GM19238 (cell line): ENCODE measurements around the gene SMIM45.
"Not testable (repeated sequence)": the region's sequence is repeated elsewhere in the genome, so short reads cannot be mapped to it uniquely, and the experiment has no call there.

ENCODE experiments used
- DNase-seq: peaks from one replicate; pipeline ENCODE4 v3.0.0; 2011; ENCODE audit warnings: low spot score; ENCODE audit not compliant: insufficient read length

Gene SMIM45

DNA sequence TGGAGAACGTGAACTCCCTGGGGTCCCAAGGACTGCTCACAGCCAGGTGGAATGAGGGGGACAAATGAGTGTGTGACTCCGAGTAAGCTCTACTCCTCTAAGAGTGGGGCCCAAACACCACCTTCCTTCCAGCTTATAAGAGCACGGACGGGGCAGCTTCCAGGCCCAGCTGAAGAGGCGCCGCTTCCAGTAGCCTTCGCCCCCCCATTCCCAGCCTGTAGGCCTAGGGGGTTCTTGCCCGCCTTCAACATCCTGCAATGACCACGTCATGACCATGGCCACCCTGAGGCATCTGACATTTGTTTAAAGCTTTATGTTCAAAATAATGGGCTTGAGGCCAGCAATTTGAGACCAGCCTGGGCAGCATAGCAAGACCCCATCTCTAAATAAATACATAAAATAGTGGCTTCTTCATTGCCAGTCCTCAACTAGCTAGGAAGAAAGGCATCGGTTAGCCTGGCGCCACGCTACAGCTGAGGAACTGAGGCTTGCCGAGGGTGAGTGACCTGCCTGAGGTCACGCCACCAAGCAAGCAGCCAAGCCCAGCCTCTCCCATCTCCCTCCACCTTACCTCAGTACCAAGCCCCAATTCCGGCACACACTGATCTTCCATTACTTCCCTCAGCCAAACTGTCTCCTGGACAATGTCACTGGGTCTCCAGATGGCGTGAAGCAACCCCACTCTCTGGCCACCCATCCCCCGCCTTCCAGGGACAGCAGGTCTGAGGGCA lies 17.5 kb upstream of the SMIM45 start:
- DNase-seq = no peak

DNA sequence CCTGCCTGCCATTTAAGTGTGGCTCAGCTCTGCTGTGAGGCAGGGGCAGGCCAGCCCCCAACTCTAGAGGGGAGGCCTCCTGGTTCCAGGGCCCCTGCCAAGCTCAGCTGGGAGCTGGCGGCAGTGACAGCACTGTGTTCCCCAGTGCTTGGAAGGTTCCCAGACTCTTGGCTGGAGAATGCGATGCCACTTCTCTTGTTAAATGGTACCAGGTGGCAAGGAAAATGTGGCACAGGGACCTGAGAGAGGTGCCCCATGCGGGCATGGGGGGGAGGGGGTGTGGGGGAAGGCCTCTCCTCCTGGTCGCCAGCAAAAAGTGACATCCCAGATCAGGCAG lies 17.0 kb upstream of the SMIM45 start:
- DNase-seq = no peak

DNA sequence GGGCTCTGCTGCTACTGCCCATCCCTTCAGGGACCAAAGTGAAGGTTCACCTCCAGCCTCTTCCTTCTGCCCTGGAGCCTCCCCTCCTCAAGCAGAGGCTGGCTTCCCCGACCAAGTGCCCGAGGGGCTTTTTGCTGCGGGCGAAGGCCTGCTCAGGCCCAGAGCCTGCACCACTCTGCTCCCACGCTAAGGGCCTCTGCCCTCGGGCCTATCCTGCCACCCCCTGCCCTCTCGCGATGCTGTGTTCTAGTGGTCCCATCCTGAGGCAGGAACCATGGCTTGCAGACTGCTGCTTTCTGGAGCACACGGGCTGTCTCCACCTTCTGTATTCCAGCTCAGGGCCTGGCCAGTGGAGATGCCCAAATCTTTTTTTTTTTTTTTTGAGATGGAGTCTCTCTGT lies 16.4 kb upstream of the SMIM45 start:
- DNase-seq = no peak

DNA sequence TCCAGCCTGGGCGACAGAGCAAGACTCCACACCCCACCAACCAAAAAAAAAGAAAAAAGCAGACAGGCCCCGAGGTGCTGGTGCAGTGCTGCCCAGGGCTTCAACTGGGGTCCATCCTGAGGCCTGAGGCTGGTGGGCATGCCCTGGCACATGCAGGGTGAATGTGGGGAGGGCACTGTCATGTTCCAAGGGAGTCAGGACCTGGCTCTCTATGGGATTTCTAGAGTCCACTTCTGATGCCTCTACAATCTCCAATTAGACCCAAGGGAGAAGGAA lies 15.1 kb upstream of the SMIM45 start:
- no peak for DNase-seq

DNA sequence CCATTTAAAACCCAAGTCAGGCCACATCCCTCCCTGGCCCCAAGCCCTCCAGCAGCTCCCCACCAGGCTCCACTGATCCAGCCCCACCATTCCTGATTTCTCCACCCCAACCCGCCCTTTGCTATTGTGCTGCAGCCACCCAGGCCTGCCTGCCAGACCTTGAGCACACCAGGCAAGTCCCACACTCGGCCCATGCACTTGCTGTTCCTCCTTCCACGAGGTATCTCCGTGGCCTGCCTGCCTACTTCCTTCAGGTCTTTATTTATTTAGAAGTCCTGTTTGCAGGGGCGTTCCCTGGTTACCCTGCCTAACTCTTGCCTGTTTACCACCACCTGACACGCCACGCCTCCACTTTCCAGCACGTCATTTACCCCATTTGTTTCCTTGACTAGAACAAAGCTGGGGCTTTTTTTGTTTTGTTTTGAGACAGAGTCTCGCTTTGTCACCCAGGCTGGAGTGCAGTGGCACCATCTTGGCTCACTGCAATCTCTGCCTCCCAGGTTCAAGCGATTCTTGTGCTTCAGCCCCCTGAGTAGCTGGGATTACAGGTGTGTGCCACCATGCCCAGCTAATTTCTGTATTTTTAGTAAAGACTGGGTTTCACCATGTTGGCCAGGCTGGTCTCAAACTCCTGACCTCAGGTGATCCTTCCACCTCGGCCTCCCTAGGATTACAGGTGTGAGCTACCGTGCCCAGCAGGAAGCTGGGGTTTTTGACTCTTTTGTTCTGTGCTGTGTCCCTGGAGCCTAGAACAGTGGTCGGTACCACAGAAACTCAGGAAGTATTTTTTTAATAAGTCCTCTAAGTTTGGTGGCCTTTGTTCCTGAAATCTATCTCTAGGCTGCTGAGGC lies 11.7 kb upstream of the SMIM45 start:
- peak; percentile 68 for DNase-seq

DNA sequence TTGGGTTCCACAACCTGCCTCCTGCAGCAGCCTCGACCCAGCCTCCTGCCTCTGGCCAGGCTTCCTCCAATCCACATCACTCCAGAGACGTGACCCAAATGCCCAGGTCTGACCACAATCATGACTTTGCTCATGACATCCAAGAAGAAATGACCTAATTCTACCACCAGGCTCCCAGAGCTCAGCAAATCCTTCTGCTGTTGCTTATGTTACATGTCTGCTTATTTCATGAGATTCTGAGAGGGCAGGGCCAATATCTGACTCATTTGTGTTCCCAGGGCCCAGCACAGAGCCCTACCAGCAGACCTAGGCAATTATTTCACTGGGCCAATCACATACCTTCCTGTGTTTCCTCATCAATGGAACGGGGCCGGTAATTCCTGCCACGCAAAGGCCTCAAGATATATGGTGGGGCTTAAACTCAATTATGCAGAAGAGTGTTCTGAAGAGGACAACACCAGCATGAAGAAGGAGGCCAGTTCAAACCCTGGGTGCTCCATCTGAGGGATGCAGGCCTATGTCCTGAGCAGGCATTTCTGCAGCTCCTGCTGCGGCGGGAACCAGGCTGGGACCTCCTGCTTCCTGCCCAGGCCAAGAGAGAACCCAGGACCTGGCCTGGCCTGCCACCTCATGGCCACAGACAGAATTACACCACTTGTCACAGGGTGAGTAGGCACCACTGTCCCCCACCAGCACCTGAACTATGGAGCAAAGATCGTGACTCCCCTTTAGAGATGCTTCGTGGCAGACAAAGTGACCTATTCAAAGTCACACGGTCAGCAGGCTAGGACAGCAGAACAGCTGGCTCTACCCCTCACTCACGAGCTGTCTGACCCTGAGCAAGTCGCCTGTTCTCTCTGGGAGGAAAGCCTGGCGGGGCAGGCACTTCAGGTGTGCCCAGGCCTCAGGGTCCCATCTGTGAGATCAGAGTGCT lies 10.9 kb upstream of the SMIM45 start:
- peak; percentile 69 for DNase-seq

DNA sequence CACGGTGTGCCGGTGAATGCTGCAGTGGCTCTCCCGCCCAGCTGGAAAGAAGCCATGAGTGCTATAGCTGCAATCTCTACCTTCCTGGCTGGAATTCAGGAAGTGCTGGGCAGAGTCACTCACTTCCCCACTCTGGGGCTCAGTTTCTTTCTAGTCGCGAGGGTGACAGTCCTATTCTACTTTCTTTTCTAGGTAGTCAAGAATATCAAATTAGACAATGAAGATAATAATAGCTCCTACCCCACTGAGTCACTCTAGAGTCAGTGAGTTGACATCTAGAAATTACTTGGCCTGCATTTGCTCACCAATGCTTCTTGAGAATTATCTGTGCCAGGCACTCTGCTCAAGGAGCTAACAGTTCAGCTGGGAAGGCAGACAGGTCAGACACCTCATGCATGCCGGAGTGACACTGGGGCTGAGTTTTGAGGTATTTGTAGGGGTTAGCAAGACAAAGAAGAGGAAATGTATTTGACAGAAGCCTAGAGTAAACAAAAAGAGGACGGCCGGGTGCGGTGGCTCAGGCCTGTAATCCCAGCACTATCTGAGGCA lies 8.2 kb upstream of the SMIM45 start:
- DNase-seq = no peak

DNA sequence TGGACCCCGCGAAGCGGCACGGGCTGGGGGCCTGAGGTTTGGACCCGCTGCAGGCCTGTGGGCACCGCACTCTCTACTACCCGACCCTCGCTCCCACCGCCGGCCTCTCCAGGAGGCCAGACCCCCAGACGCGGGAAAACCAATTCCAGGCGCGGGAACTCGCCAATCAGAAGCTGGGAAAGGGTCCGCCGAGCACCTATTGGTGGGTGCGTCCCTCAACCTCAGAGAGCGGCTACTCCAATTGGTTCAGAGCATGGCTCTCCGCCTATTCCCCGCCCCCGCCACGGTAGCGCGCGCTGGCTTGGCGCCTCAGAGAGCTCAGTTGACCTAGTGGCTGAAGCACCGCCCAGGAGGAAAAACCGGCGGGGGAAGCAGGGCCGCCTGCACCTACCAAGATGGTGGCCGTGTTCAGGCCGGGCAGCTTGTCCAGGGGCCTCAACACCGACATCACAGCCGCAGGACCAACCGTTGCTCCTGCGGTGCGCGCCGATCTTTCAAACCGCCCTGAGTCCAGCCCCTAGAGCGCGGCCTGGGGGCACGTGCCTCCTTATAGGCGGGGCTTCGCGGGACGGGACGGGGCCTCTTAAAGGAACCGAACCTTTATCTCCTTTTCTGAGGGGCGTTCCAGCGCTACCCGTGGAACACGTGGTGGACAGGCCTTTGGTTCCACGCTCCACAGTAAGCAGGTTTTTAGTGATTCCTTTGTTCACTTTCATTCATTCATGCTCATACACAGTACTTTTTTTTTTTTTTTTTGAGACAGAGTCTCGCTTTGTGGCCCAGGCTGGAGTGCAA lies 5.1 kb upstream of the SMIM45 start, which contains the start of gene CENPM:
Gene CENPM (minus strand): TSS at position 524 of the 795 bp plus-strand sequence. CDS start 76 bp downstream, at position 448.
- DNase-seq = peak; percentile 69

DNA sequence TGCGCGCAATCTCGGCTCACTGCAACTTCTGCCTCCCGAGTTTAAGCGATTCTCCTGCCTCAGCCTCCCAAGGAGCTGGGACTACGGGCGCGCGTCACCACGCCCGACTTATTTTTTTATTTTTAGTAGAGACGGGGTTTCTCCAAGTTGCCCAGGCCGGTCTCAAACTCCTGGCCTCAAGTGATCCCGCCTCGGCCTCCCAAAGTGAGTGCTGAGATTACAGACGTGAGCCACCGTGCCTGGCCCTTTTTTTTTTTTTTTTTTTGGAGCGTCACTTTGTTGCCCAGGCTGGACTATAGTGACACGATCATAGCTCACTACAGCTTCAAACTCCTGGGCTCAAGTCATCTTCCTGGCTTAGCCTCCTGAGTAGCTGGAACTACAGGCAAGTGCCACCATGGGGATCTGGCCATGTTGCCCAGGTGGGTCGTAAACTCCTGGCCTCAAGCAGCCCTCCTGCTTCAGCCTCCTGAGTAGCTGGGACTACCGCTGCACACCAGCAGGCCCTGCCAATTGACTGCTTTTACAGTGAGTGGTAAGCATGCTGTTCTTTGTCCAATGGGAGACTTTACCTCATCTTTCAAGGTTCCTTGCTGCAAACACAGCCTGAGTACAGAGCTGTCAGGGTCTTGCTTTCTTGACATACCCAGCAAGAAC lies 4.4 kb upstream of the SMIM45 start:
- no peak for DNase-seq

DNA sequence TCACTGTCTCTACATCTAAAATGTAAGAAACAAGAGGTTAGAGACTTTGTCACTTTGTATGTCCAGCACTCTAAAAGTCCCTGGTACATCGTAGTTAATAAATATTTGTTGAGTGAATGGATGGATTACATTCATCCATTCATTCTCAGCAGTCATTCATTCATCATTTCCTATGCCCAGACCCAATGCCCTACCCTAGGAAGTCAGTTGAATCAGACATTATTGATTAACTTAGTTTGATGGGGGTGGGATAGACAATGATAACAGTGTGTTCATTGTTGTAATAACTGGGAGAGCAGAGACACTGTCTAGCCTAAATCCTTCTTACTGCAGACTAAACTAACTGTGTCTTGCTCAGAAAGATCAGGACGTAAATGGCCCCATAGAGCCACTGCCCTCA lies 3.8 kb upstream of the SMIM45 start:
- no peak for DNase-seq

DNA sequence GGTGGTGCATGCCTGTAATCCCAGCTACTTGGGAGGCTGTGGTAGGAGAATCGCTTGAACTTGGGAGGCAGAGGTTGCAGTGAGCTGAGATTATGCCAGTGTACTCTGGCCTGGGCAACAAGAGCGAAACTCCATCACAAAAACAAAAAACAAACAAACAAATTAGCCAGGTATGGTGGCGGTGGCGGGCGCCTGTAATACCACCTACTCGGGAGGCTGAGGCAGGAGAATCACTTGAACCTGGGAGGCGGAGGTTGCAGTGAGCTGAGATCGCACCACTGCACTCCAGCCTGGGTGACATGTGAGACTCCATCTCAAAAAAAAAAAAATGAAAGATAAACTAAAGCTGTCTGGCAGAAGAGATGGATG lies 3.0 kb upstream of the SMIM45 start:
- DNase-seq = not testable (repeated sequence)

DNA sequence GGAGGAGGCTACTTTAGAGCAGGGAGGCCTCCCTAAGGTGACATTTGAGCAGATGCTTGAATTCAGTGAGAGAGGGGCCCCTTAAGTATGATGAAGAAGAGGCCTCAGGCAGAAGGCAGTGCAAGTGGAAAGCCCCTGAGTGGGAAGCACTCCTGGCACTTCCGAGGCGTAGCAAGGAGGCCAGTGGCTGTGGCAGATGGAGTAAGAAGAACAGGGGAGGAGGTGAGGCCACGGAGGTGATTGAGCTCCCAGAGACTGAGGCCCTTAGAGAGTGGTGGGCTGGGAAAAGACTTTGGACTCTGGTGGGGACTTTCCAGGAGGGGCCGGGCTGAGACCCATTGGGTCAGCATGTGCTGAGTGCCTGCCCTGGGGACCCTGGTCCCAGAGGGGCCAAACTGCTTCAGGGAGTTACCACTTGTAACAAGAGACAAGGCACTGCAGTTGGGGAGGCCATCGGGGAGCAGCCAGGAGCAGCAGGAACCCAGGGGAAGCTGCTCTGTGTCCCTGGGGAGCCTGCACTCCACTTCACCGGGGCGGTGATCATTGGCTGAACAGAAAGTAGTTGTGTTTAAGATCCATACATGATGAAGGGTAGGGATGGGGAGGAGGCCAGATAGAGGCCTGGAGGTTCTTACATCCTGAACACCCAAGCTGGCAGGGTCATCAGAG lies 2.5 kb upstream of the SMIM45 start:
- no peak for DNase-seq

DNA sequence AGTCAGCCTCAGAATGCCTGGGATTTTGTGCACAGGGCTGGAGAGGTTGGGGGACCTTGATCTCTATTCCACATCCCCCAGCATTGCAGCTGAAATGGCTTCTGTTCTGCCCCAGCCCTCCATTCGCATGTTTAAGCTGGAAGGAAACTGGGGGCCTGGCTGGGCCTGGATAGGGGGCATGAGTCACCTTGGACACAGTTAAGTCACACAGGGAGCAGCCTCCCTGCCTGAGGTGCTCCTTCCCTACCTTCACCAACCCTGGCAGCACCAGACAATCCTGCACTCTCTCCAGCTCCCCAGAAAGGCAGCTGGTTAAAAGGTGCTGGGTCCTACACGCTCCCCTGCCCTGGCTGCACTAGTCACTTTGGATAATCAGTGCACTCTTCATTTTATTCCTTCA lies 763 bp downstream of the SMIM45 start:
- DNase-seq = no peak

DNA sequence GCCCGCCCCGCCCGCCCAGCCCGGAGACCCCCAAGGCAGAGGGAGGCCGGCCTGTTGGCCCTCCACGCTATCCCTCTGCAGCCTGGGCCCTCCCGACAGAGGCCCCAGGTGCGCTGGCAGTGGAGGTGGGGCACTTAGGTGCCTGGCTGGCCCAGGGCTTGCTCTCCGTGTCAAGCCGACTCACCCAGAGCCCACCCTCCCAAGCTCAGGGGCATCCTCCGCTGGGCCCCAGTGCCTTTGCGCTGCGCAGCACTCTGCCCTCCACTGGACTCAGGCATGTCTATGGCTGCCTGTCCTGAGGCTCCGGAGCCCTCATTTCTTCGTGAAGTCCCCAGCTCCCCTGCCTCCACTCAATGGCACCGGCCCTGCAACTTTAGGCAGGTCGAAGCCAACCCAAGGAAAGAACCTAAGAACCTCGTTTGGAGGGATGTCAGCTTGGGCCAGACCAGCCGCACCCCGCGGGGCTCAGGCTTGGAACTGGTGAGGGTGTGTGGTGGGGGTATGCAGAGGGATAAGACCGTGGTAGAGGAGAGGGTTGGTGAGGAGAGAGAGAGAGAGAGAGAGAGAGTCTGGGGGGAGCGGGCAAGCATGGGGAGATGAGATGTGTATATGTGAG lies 6.1 kb downstream of the SMIM45 start:
- DNase-seq = no peak

DNA sequence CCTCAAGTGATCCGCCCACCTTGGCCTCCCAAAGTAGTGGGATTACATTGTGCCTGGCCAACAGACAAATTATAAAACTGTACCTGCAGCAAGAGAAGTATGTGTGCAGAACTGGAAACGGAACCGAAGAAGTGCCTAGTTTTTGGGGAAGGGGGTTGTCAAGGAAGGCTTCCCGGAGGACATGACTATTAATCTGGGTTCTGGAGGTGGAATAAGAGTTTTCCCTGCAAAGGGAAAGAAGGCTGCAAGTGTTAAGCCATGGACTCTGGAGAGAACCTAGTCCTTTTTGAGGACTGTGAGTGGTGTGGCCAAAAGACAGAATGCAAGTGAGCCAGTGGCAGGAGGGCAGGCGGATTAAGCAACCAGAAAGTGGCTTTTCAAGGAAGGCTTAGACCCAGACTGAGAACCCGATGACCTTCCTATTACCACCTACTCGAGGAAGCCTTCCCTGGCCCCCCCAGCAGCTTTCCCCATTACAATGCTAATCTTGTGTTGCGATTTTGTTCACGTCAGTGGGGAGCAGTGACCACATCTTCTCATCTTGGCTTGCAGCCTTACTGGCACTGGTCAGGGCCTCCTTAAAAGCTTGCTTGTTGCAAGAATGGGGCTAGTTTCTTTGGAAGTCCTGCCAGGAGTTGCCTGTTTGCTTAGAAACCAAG lies 11.6 kb downstream of the SMIM45 start:
- DNase-seq = no peak

DNA sequence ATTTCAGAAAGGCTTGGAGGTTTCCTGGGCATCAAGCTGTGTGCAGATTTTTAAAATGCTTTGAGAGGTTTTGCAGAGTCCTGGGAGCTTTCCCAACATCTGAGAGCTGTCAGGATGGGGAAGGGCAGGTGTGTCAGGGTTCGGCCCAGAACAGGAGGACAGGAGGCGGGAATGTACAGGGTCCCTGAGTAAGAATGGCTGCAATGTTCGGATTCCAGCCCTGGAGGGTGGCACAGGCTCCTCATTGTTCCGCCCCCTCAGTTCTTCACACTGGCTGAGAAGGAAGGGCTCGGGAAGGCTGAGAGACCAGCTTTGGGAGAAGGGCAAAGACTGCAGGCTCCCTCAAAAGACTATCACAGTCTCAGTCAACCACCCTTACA lies 12.2 kb downstream of the SMIM45 start:
- no peak for DNase-seq

DNA sequence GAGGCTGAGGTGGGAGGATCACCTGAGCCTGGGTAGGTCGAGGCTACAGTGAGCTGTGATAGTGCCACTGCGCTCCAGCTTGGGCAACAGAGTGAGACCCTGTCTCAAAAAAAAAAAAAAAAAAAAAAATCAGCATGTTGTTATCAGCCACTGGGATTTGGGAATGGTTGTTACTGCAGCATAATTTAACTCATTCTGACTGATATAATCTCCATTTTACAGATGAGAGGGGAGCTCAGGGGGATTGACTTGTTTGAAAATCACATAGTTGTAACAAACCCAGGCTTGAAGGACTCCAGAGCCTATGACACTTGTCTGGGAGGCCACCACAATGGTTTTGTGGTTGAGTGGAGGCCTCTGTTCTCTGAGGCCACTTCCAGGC lies 14.3 kb downstream of the SMIM45 start:
- no peak for DNase-seq

DNA sequence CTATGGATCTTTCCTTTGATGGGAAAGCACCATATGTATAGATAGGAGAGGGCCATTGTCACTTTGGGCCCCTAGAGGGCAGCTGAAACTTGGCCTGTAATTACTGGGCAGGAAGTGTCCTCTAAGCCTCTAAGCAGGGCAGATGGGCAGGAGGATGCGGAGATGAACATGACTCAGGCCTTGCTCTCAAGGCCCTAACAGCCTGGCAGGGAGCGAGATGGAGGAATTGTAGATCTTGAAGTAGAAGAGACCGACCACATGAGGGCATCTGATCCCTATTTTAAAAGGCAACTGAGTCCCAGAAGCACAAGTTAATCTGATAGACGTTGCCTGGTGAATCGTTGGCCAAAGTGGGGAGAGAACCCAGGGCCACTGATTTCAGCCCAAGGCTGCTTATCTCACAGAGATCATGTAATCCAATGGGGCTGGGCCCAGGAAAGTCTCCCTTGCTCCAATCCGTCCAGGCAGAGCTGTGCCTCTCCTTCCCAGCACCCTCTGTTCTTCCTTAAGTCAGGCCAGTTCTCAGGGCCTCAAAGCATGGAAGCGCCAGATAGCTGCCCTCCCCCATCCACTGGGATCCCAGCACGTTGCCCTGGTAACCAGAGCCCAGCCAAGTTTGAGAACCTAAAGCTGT lies 14.8 kb downstream of the SMIM45 start:
- peak; percentile 51 for DNase-seq

DNA sequence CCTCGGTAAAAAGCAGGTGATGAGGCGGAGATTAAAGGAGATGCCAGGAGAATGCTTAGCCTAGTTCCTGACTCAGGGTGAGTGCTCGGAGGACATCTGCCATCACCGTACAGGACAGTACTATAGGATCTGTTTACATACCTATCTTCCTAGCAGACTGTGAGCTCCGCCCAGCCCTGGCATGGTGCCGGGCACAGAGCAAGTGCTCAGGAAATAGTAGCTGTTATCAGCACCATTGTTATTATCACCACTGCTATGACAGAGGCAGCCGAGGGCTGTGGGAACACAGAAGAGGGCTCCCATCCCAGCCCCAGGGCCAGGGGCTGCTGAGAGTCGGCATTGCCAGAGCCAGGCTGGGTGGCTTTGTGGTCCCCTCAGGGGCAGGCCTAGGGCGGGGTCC lies 16.7 kb downstream of the SMIM45 start:
- DNase-seq = no peak
